Lower lobe of right lung (tissue), 2 donors: Measurements from ENCODE around the gene FBXO2. TPM values are rescaled to one million over a fixed set of nuclear protein-coding genes. Genes with fewer than 3 reads are reported as not detected.
A peak's percentile ranks its signal among the peaks of the same experiment; 100 is the strongest.

ENCODE experiments used
- ATAC-seq, 2 donors: fragments of 200-7000 bp; cut with Tn5 transposase; one replicate each; pipeline ENCODE4 v1.9.1; 2020 to 2022; ENCODE audit warnings: mild to moderate bottlenecking in 2 of 2, moderate library complexity in 2 of 2
- DNase-seq: peaks from one replicate; pipeline ENCODE4 v3.0.0-alpha.2; 2020
- H3K27ac ChIP-seq: fragments of 200-600 bp; one replicate; pipeline ENCODE4 v1.8.0; 2022
- H3K27me3 ChIP-seq: fragments of 200-600 bp; one replicate; pipeline ENCODE4 v1.8.0; 2022; ENCODE audit warnings: low read depth
- H3K36me3 ChIP-seq: fragments of 200-600 bp; one replicate; pipeline ENCODE4 v1.8.0; 2022; ENCODE audit warnings: mild to moderate bottlenecking
- H3K4me1 ChIP-seq: fragments of 200-600 bp; one replicate; pipeline ENCODE4 v1.8.0; 2022
- H3K4me3 ChIP-seq: fragments of 200-600 bp; one replicate; pipeline ENCODE4 v1.8.0; 2022; ENCODE audit warnings: mild to moderate bottlenecking
- H3K9me3 ChIP-seq: fragments of 200-600 bp; one replicate; pipeline ENCODE4 v1.8.0; 2022
- CTCF ChIP-seq: fragments of 200-600 bp; IDR thresholded peaks from one replicate; pipeline ENCODE4 v1.8.0; 2022; ENCODE audit warnings: antibody characterized with exemption, mild to moderate bottlenecking
- intact Hi-C: fragments of 100-400 bp; cut with DNase I; formaldehyde crosslinking; loops from one replicate; pipeline ENCODE4 v1.11.0; 2022
- total RNA-seq: library from RNA; stranded (reverse); fragmentation: NEBNext Ultra II Directional; extraction: Animal tissue kit (Norgen Biotek cat#: 25700); gene quantifications from one replicate; pipeline ENCODE4 v1.2.1, GENCODE V29; 2021
- donor health status: DM: no; HTN: yes; CAD: no; lungs with severe emphysema.

FBXO2 gene
- total RNA-seq, 1 donor from 2014 or later, result 13.4 TPM

GRCh38 chr1:11650331-11650991 lies 3.8 kb downstream of the FBXO2 start:
- Histone ChIP-seq H3K9me3 (no peaks in the 10 kb centered on the region), H3K36me3 (no peaks in the 10 kb centered on the region), H3K4me3 (peak overlapping the region; percentile 42), H3K4me1 (peaks cover 35% of the 10 kb centered on the region), H3K27ac (peak overlapping the region; percentile 39), H3K27me3 (peaks cover 14% of the 10 kb centered on the region)
- DNase-seq (peak; percentile 90), ATAC-seq (peak; percentile 77 to 78)
- peak; percentile 80 for TF ChIP-seq CTCF
- intact Hi-C loops, result no loop called here

- H3K9me3 ChIP-seq, result no peaks in the 10 kb centered on the region
- peak overlapping the region; percentile 42 for H3K4me3 ChIP-seq
- peak; percentile 64 for DNase-seq
- no peaks in the 10 kb centered on the region for H3K36me3 ChIP-seq
- ATAC-seq, result peak; percentile 38 to 47
- H3K27me3 ChIP-seq, result peaks cover 14% of the 10 kb centered on the region
- peak overlapping the region; percentile 39 for H3K27ac ChIP-seq
- intact Hi-C loops, result loop anchor here (10.0 kb wide), 1 partner anchor 405 kb away; no protein-coding TSS in a partner anchor
- peaks cover 30% of the 10 kb centered on the region for H3K4me1 ChIP-seq
- no peak for TF ChIP-seq CTCF
These were observed 4.5 kb downstream of the FBXO2 start for GRCh38 chr1:11649624-11650330.

- Histone ChIP-seq H3K36me3 (no peaks in the 10 kb centered on the region), H3K27ac (no peak overlapping the region), H3K4me3 (peak overlapping the region; percentile 11), H3K27me3 (peaks cover 14% of the 10 kb centered on the region), H3K9me3 (no peaks in the 10 kb centered on the region), H3K4me1 (peaks cover 30% of the 10 kb centered on the region)
- intact Hi-C loops, result loop anchor here (10.0 kb wide), 1 partner anchor 404 kb away; no protein-coding TSS in a partner anchor
- DNase-seq (no peak), ATAC-seq (no peak)
- TF ChIP-seq CTCF, result no peak
These were observed 5.0 kb downstream of the FBXO2 start for GRCh38 chr1:11649237-11649623.

GRCh38 chr1:11648732-11649158 lies 5.5 kb downstream of the FBXO2 start:
- peaks cover 30% of the 10 kb centered on the region for H3K4me1 ChIP-seq
- H3K4me3 ChIP-seq, result peak overlapping the region; percentile 11
- no peaks in the 10 kb centered on the region for H3K9me3 ChIP-seq
- DNase-seq, result peak; percentile 66
- peak; percentile 61 to 66 for ATAC-seq
- H3K27me3 ChIP-seq, result peaks cover 14% of the 10 kb centered on the region
- no peaks in the 10 kb centered on the region for H3K36me3 ChIP-seq
- H3K27ac ChIP-seq, result no peak overlapping the region
- intact Hi-C loops, result loop anchor here (10.0 kb wide), 1 partner anchor 404 kb away; no protein-coding TSS in a partner anchor
- TF ChIP-seq CTCF, result no peak

GRCh38 chr1:11648039-11648438 lies 6.2 kb downstream of the FBXO2 start:
- no peaks in the 10 kb centered on the region for H3K36me3 ChIP-seq
- no peaks in the 10 kb centered on the region for H3K9me3 ChIP-seq
- ATAC-seq (no peak), DNase-seq (no peak)
- TF ChIP-seq CTCF, result no peak
- intact Hi-C loops, result loop anchor here (10.0 kb wide), 1 partner anchor 403 kb away; no protein-coding TSS in a partner anchor
- no peak overlapping the region for H3K27ac ChIP-seq
- peaks cover 30% of the 10 kb centered on the region for H3K4me1 ChIP-seq
- peaks cover 14% of the 10 kb centered on the region for H3K27me3 ChIP-seq
- H3K4me3 ChIP-seq, result no peak overlapping the region
